Measurements from ENCODE around the gene LHX3. TPM values are rescaled to one million over a fixed set of nuclear protein-coding genes. Genes with fewer than 3 reads are reported as not detected.
A peak's percentile ranks its signal among the peaks of the same experiment; 100 is the strongest.

Gene LHX3
- total and polyA plus RNA-seq, 2 donors from 2014 or later: not detected

- DNase-seq: peak in 3 of 5 donors; percentile 60 to 79 (median 69)
- H3K36me3 ChIP-seq (ENCODE audit: control insufficient read depth in 2 of 3, insufficient read depth in 3 of 3, low read length in 3 of 3): no peaks in the 10 kb centered on the region
- no peaks in the 10 kb centered on the region for H3K27me3 ChIP-seq (ENCODE audit: control insufficient read depth, insufficient read depth, low read length)
- no peak overlapping the region for H3K9ac ChIP-seq (ENCODE audit: low read length in 3 of 3)
- H3K27ac ChIP-seq (ENCODE audit: low read depth in 2 of 2, low read length in 2 of 2): no peak overlapping the region
- FAIRE-seq: no peak
- H3K9me3 ChIP-seq (ENCODE audit: control insufficient read depth in 2 of 3, insufficient read depth in 1 of 3, low read length in 3 of 3): no peaks in the 10 kb centered on the region
- H3K4me3 ChIP-seq (ENCODE audit: low read length in 3 of 3): no peak overlapping the region
- intact Hi-C loops (cut with DNase I): no loop called here
- H3K4me1 ChIP-seq (ENCODE audit: control insufficient read depth in 2 of 3, insufficient read depth in 2 of 3, low read depth in 1 of 3, low read length in 3 of 3): no peaks in the 10 kb centered on the region
- TF ChIP-seq CTCF (IDR thresholded peaks at IDR 0.05; ENCODE audit: borderline replicate concordance, extremely low read depth, insufficient read depth): no peak
Measured at GRCh38 chr9:136232969-136233368, 28.0 kb upstream of the LHX3 start.

GRCh38 chr9:136231478-136232297, 26.8 kb upstream of the LHX3 start:
- Histone ChIP-seq H3K36me3 (ENCODE audit: control insufficient read depth in 2 of 3, insufficient read depth in 3 of 3, low read length in 3 of 3) (no peaks in the 10 kb centered on the region), H3K27ac (ENCODE audit: low read depth in 2 of 2, low read length in 2 of 2) (no peak overlapping the region), H3K4me1 (ENCODE audit: control insufficient read depth in 2 of 3, insufficient read depth in 2 of 3, low read depth in 1 of 3, low read length in 3 of 3) (no peaks in the 10 kb centered on the region), H3K4me3 (ENCODE audit: low read length in 3 of 3) (no peak overlapping the region), H3K9ac (ENCODE audit: low read length in 3 of 3) (no peak overlapping the region), H3K9me3 (ENCODE audit: control insufficient read depth in 2 of 3, insufficient read depth in 1 of 3, low read length in 3 of 3) (no peaks in the 10 kb centered on the region), H3K27me3 (ENCODE audit: control insufficient read depth, insufficient read depth, low read length) (no peaks in the 10 kb centered on the region)
- intact Hi-C loops (cut with DNase I): no loop called here
- DNase-seq (peak in 3 of 5 donors; percentile 30 to 63 (median 30)), FAIRE-seq (no peak)
- no peak for TF ChIP-seq CTCF (IDR thresholded peaks at IDR 0.05; ENCODE audit: borderline replicate concordance, extremely low read depth, insufficient read depth)

GRCh38 chr9:136230773-136231172, 25.8 kb upstream of the LHX3 start:
- Histone ChIP-seq H3K9me3 (ENCODE audit: control insufficient read depth in 2 of 3, insufficient read depth in 1 of 3, low read length in 3 of 3) (no peaks in the 10 kb centered on the region), H3K4me1 (ENCODE audit: control insufficient read depth in 2 of 3, insufficient read depth in 2 of 3, low read depth in 1 of 3, low read length in 3 of 3) (no peaks in the 10 kb centered on the region), H3K27me3 (ENCODE audit: control insufficient read depth, insufficient read depth, low read length) (no peaks in the 10 kb centered on the region), H3K36me3 (ENCODE audit: control insufficient read depth in 2 of 3, insufficient read depth in 3 of 3, low read length in 3 of 3) (peaks cover 0 to 2% (median 0%) of the 10 kb centered on the region in 3 donors), H3K4me3 (ENCODE audit: low read length in 3 of 3) (no peak overlapping the region), H3K9ac (ENCODE audit: low read length in 3 of 3) (no peak overlapping the region), H3K27ac (ENCODE audit: low read depth in 2 of 2, low read length in 2 of 2) (no peak overlapping the region)
- intact Hi-C loops (cut with DNase I): no loop called here
- no peak for DNase-seq
- no peak for FAIRE-seq
- TF ChIP-seq CTCF (IDR thresholded peaks at IDR 0.05; ENCODE audit: borderline replicate concordance, extremely low read depth, insufficient read depth): no peak
